Esophagus squamous epithelium (tissue), 5 donors: ENCODE results near the gene MEIG1. TPM values are rescaled to one million over a fixed set of nuclear protein-coding genes. Genes with fewer than 3 reads are reported as not detected.
"Not testable (repeated sequence)": the region's sequence is repeated elsewhere in the genome, so short reads cannot be mapped to it uniquely, and the experiment has no call there.

Experiments
- DNase-seq: peaks from one replicate; lab custom pipeline; 2025; lab: John Stamatoyannopoulos, UW
- H3K27ac ChIP-seq, 4 donors: fragments of 200-600 bp; sonication (generic); one replicate each; pipeline ENCODE4 v1.5.1; 2016 to 2019; ENCODE audit warnings: mild to moderate bottlenecking in 1 of 4
- H3K27me3 ChIP-seq, 4 donors: fragments of 200-600 bp; sonication (generic); 1 replicate in 3 of 4; 2 replicates in 1 of 4; pipeline versions ENCODE4 v1.5.1 to v1.6.0; 2017 to 2021; ENCODE audit warnings: antibody characterized with exemption in 1 of 4
- H3K36me3 ChIP-seq, 3 donors: fragments of 200-600 bp; sonication (generic); one replicate each; pipeline ENCODE4 v1.5.1; 2016 to 2019
- H3K4me1 ChIP-seq, 3 donors: fragments of 200-600 bp; sonication (generic); one replicate each; pipeline ENCODE4 v1.5.1; 2017 to 2019
- H3K4me3 ChIP-seq, 4 donors: fragments of 200-600 bp; sonication (generic); 1 replicate in 3 of 4; 2 replicates in 1 of 4; pipeline ENCODE4 v1.5.1; 2016 to 2019; ENCODE audit warnings: mild to moderate bottlenecking in 2 of 4, moderate library complexity in 1 of 4
- H3K9me3 ChIP-seq, 3 donors: fragments of 200-600 bp; sonication (generic); one replicate each; pipeline ENCODE4 v1.5.1; 2016 to 2019
- CTCF ChIP-seq, 6 experiments: fragments of 450-650 bp in 4 of 6; fragments of 200-600 bp in 2 of 6; sonication (generic) in 2 of 6; IDR thresholded peaks; one replicate each; pipeline ENCODE4 v1.5.1; 2016 to 2019; ENCODE audit warnings: antibody characterized with exemption in 6 of 6, mild to moderate bottlenecking in 4 of 6, moderate library complexity in 4 of 6
- POLR2A ChIP-seq, 4 donors: fragments of 450-650 bp; IDR thresholded peaks; one replicate each; pipeline ENCODE4 v1.6.1; 2017; ENCODE audit warnings: antibody characterized with exemption in 4 of 4, mild to moderate bottlenecking in 4 of 4, moderate library complexity in 3 of 4
- WGBS, 2 donors: methylation state at CpG; one replicate each; pipeline ENCODE4 v1.1.5; 2018; 5-methylcytosine and 5-hydroxymethylcytosine counted together
- intact Hi-C: fragments of 100-400 bp; cut with DNase I; formaldehyde crosslinking; loops from one replicate; pipeline ENCODE4 v1.15.0; 2022
- total RNA-seq, 4 donors: library from RNA; depleted of rRNA; stranded (reverse); fragments of >200 nt; gene quantifications; one replicate each; pipeline ENCODE4 v1.1.0, GENCODE V29; 2016
- donor health status: DM: yes; HTN: yes; CAD: no.

Gene MEIG1
- total RNA-seq, 4 donors from 2014 or later = 0.79 TPM; not detected in 3

DNA sequence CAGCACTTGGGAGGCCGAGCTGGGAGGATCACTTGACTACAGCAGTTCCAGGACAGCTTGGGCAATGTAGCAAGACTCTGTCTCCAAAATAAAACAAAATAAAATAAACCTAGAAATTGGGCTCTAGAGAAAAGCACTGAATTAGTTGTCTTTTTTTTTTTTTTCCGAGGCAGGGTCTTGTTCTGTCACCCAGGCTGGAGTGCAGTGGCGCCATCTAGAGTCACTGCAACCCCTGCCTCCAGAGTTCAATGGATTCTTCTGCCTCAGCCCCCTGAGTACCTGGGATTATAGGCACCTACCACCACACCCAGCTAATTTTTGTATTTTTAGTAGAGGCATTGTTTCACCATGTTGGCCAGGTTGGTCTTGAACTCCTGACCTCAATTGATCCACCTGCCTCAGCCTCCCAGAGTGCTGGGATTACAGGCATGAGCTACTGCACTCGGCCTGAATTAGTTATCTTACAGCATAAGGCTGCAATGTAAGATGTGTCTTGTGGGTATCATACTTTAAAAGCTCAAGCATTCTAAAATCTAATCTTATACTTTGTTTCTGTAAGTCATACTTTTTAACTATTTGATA lies 12.8 kb downstream of the MEIG1 start:
- Histone ChIP-seq H3K4me3 (no peak overlapping the region), H3K36me3 (no peaks in the 10 kb centered on the region), H3K27ac (no peak overlapping the region), H3K4me1 (no peaks in the 10 kb centered on the region), H3K9me3 (no peaks in the 10 kb centered on the region), H3K27me3 (peaks cover 0 to 9% (median 0%) of the 10 kb centered on the region in 4 donors)
- no peak for DNase-seq
- TF ChIP-seq CTCF (IDR thresholded peaks at IDR 0.05) (peak in 5 of 6 experiments; percentile 14 to 52 (median 32)), POLR2A (IDR thresholded peaks at IDR 0.05) (no peak)
- intact Hi-C loops = no loop called here
- 42 to 59% methylated on average over 4 of the region's 4 CpGs for WGBS, 2 donors

- H3K4me3 ChIP-seq, H3K27me3 ChIP-seq, DNase-seq, H3K27ac ChIP-seq, intact Hi-C loops, H3K4me1 ChIP-seq, H3K36me3 ChIP-seq, H3K9me3 ChIP-seq: not testable (repeated sequence)
- WGBS, 2 donors = 37 to 61% methylated on average over 12 to 13 of the region's 15 CpGs
Observed at GRCh38 chr10:14974153-14974998, 15.2 kb downstream of the MEIG1 start.

DNA sequence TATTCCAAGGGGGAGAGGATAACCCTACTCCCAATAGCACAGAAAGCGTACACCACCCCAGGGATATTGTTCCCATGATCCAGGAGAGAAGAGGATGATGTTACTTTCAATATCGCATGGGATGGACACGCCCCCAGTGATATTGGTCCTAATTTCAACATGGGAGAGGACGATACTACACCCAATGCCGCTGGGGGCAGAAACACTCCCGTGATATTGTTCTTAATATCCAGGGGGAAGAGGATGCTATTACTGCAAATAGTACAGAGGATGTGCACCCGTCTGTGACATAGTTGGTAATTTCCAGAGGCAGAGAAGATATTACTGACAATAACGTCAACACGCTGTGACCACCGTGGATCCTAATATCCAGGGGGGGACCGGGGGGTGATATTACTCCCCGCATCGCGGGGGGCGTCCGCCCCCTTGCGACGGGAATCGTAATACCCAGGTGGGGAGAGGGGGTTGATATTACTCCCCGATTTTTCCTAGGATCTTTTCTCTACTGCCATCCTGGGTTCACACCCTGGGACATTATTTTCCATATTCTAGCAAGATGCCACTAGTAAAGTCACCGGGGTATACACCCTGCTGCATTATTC lies 16.6 kb downstream of the MEIG1 start:
- TF ChIP-seq CTCF (IDR thresholded peaks at IDR 0.05) = no peak
- no peak for TF ChIP-seq POLR2A (IDR thresholded peaks at IDR 0.05)
- Histone ChIP-seq H3K27ac (no peak overlapping the region), H3K9me3 (no peaks in the 10 kb centered on the region), H3K27me3 (peaks cover 0 to 9% (median 0%) of the 10 kb centered on the region in 4 donors), H3K4me3 (no peak overlapping the region), H3K4me1 (peaks cover 0 to 6% (median 0%) of the 10 kb centered on the region in 3 donors), H3K36me3 (no peaks in the 10 kb centered on the region)
- intact Hi-C loops = no loop called here
- WGBS, 2 donors = 30 to 32% methylated on average over 20 to 21 of the region's 21 CpGs
- no peak for DNase-seq

GRCh38 chr10:14982744-14983143 lies 23.6 kb downstream of the MEIG1 start:
- TF ChIP-seq CTCF (IDR thresholded peaks at IDR 0.05) (no peak), POLR2A (IDR thresholded peaks at IDR 0.05) (no peak)
- H3K27me3 ChIP-seq = no peaks in the 10 kb centered on the region
- H3K4me1 ChIP-seq = peaks cover 0 to 16% (median 4%) of the 10 kb centered on the region in 3 donors
- no peaks in the 10 kb centered on the region for H3K9me3 ChIP-seq
- WGBS, 2 donors = 91 to 95% methylated on average over 3 of the region's 3 CpGs
- H3K4me3 ChIP-seq = no peak overlapping the region
- no peak for DNase-seq
- no peaks in the 10 kb centered on the region for H3K36me3 ChIP-seq
- intact Hi-C loops = no loop called here
- H3K27ac ChIP-seq = no peak overlapping the region

GRCh38 chr10:14989552-14989951 lies 30.4 kb downstream of the MEIG1 start:
- intact Hi-C loops, H3K9me3 ChIP-seq, H3K4me3 ChIP-seq, H3K27me3 ChIP-seq, DNase-seq, H3K27ac ChIP-seq, H3K36me3 ChIP-seq: not testable (repeated sequence)
- H3K4me1 ChIP-seq = peaks cover 0 to 29% (median 0%) of the 10 kb centered on the region in 3 donors
- WGBS, 2 donors = 81 to 89% methylated on average over 5 to 6 of the region's 6 CpGs
